Measurements from ENCODE around the gene TPK1.
"Not testable (repeated sequence)": the region's sequence is repeated elsewhere in the genome, so short reads cannot be mapped to it uniquely, and the experiment has no call there.

The TPK1 gene

GRCh38 chr7:144821067-144821466 is 14.8 kb downstream of the TPK1 start:
- DNase-seq = peak; percentile 89

DNA sequence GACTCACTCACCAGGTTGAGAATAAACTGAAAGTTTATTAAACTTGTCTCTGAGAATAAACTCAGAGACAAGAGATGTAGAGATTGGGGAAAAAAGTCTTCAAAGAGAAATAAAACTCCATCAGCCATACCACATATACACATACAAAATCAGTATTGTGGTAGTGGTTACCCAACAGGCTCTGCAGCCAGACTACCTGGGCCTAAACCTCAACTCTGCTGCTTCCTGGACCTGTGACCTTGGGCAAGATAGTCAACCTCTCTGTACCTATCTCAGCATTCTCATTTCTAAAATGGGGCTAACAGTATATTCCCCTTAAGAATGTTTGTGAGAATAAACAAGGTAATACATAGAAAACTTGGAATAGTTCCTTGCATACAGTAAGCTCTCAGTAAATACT is 15.3 kb downstream of the TPK1 start:
- peak; percentile 65 for DNase-seq

DNA sequence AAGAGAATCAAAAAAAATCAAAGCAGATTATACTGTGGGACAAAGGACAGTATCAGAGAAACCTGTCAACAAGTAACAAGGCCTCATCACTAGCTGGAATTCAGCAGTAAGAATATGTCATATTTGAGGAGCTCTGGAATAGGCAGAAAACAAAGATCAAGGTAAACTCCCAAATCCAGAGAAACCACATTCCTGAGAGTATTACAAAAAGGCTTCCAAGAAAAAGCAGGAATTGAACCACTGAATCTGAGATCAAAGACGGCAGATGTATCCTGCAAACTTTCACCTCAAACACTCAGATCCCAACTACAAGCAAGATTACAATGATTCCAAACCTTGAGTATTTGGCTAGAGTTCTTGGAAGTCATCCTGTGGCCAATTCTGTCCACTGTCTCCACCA is 16.3 kb downstream of the TPK1 start:
- no peak for DNase-seq

GRCh38 chr7:144818511-144818910 is 17.3 kb downstream of the TPK1 start:
- DNase-seq = peak; percentile 73

- no peak for DNase-seq
Measured at GRCh38 chr7:144817001-144817400, 18.9 kb downstream of the TPK1 start.

- DNase-seq = no peak
Measured at GRCh38 chr7:144814299-144814698, 21.6 kb downstream of the TPK1 start.

DNA sequence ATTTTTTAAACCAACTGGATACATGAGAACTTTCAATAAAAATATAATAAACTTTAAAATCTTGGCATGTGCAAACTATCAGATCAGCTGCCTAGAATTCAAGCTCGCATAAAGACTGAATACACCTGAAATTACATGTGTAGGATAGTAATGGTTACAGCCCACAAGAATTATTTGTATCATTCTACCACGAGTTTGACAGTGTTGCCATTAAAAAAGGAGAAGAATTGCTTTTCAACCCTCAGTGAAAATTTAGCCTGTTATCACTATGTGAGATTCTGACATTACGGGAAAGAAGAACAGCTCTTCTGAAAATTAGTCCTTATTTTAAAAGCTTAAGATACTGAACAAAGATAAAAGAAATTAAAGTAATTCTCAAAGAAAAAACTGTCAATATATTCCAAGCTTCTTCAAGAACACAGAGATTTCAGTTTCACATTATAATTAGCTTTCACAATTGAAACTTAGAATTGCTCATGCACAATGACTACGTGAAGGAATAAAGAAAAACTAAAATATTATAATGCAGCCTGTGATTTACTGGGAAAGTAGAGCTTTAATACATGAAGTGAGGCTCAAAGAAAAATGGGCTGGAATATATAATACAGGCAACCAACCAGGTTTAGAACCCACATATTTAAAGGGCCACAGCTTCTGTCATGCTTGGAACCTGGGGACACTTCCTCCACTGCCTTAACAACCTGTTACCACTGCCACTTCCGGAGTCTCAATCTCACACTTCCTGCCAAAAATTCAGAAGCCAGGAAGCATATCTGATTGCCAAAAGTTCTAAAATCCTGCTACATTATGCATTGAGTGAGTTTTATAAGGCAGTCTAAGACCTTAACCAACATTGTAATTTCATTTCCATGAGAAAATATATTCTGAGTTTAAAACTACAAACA is 23.2 kb downstream of the TPK1 start:
- peak; percentile 76 for DNase-seq

DNA sequence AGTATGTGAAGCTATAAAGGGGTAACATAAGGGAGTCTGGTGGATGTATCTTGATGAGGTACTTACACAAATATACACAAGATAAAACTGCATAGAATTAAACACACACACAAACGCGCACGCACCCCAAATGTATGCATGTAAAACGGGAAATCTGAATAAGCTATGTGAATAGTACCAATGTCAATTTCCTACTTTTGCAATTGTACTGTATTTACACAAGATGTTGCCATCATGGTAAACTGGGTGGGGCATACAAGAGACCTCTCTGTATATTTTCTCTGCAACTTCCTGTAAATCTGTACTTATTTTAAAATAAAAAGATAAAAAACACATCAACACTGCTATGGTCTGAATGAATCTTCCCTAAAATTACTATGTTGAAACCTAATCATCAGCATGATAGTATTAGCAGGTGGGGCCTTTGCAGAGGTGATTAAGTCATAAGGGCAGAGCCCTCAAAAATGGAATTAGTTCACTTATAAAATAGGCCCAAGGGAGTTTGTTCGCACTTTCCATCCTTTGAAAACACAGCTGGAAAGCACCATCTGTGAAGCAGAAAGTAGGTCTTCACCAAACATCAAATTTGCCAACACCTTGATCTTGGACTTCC is 30.1 kb downstream of the TPK1 start:
- DNase-seq = no peak

- not testable (repeated sequence) for DNase-seq
Measured at GRCh38 chr7:144800678-144801436, 35.0 kb downstream of the TPK1 start.

- DNase-seq = no peak
Measured at GRCh38 chr7:144796919-144797318, 38.9 kb downstream of the TPK1 start.

DNA sequence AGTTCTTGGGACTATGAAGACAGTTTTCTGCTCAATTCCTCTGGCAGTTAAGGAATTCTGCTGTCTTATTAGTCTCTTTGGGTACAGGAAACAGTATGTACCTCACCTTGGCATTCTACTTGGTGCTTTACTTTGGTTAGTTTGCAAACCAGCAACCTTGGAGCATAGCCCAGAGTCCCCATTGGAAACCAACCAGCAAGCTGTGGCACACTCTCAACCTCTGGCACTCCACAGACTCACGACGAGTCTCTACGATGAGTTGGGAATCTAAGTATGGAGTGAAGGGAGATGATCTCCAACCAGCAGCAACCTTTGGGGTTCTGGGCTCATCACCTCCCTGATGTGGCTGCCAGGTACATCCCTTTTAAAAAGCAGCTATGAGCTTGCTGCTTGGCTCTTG is 43.8 kb downstream of the TPK1 start:
- no peak for DNase-seq

DNA sequence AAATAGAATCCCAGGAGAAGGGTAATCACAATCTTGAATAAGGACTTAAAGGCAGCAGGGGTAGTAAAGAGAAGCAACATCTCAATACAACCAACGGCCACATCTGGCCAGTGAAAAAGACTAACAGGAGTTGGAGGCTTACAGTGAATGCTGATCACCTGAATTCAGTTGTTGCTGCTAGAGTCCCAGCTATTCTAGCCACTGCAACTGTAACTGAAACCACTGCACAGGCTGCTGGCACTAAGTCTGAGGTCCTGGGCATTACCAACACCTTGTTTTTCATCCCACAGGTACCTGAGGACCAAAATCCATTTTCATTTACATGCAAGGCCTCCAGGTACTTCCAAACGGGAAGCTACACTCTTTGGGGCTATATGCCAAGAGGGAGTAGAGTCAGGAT is 44.4 kb downstream of the TPK1 start:
- DNase-seq = no peak

DNA sequence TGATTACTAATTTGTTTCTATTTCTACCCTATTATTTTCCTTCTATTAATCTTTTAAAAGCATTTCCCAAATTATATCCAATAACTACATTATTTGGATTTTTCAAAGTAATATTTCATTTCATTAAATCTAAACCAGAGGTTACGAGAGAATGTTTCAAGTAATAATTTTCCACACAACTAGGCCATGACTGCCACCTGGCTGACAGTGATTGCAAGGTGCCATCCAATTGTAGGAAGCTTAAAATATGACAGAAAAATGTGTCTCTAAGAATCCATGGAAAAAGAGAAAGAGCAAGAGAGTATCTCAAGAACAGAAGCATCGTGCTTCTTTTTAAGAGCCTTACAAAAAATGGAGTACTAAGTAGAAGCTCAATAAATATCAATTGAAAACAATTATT is 48.7 kb downstream of the TPK1 start:
- DNase-seq = no peak

- DNase-seq = peak; percentile 29
Measured at GRCh38 chr7:144786522-144786921, 49.3 kb downstream of the TPK1 start.

GRCh38 chr7:144786079-144786478 is 49.8 kb downstream of the TPK1 start:
- DNase-seq = no peak

DNA sequence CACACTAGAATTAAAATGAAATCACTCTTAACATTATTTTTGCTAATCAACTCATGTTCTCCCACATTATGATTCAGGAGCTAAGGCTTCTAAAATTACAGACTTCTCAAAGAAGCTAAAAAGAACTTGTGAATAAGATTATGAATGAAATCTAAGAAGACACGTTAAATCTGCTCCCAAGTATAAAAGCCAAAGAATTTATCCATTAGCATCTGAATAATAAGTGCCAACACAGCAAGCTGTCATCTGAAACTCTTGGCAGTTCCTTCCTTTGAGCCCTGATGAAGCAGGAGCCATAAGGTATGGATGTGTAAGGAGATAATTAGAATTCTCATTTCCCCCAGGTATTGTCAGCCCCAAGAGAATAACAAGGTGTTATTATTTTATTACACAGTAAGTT is 50.3 kb downstream of the TPK1 start:
- no peak for DNase-seq

GRCh38 chr7:144784943-144785342 is 50.9 kb downstream of the TPK1 start:
- no peak for DNase-seq

DNA sequence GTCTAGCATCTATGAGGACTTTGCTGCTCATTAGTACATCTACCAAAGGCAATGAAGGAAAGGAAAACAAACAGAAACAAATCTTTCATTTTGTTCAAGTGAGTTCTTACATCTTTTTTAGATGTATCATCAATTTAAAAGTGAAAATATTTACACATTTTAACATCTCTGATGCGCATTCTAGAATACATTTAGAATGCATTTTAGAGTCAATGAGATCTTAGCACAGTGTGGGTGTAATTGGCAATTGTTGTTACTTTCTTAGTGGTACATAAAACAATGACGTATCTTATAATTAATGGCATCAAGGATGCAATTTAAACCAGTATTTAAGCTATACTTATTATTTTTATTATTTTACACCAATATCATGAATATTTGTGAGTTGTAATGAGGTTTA is 51.4 kb downstream of the TPK1 start:
- no peak for DNase-seq

GRCh38 chr7:144782883-144783282 is 53.0 kb downstream of the TPK1 start:
- DNase-seq = no peak

DNA sequence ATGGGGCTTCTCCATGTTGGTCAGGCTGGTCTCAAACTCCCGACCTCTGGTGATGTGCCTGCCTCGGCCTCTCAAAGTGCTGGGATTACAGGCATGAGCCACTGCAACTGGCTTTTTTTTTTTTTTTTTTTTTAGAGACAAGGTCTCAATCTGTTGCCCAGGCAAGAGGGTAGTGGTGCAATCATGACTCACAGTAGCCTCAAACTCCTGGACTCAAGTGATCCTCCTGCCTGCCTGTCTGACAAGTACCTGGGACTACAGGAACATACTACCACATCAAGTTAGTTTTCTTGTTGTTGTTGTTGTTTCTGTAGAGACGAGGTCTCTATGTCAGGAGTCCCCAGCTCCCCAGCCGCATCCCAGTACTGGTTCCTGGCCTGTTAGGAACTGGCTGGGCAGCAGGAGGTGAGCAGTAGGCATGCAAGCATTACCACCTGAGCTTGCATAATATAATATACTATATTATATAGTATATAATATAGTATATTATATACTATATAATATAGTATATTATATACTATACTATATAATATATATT is 55.7 kb downstream of the TPK1 start:
- no peak for DNase-seq

DNA sequence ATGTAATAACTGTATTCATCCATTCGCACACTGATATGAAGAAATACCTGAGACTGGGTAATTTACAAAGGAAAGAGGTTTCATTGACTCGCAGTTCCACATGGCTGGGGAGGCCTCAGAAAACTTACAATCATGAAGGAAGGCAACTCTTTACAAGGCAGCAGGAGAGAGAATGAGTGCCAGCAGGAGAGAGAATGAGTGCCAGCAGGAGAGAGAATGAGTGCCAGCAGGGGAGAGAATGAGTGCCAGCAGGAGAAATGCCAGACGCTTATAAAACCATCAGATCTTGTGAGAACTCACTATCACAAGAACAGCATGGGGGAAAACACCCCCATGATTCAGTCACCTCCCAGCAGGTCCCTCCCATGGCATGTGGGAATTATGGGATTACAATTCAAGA is 58.0 kb downstream of the TPK1 start:
- not testable (repeated sequence) for DNase-seq

- DNase-seq = no peak
Measured at GRCh38 chr7:144777005-144777839, 58.6 kb downstream of the TPK1 start.

GRCh38 chr7:144776447-144776846 is 59.4 kb downstream of the TPK1 start:
- no peak for DNase-seq
